Activated naive CD4-positive, alpha-beta T cell treated with anti-CD3 and anti-CD28 coated beads, Interleukin-2, amount 10 ng/mL, durations not matched to agents 7 days and 5 days (primary cell): Measurements from ENCODE around the gene FMN2.

Source experiments
- CTCF ChIA-PET: fragments of 350-600 bp; sonication (Branson Sonifier 250); formaldehyde crosslinking; loops from one replicate; lab custom pipeline; 2021; ENCODE audit warnings: antibody characterized with exemption; lab: Charles Lee
- DNase-seq: peaks from one replicate; pipeline ENCODE4 v3.0.0-alpha.2; 2020
- H3K27ac Mint-ChIP-seq: one replicate; pipeline ENCODE4 v1.8.0; 2021; ENCODE audit warnings: mild to moderate bottlenecking, moderate library complexity, mixed read lengths
- H3K27me3 Mint-ChIP-seq: one replicate; pipeline ENCODE4 v1.8.0; 2021; ENCODE audit warnings: mild to moderate bottlenecking, mixed read lengths
- H3K36me3 Mint-ChIP-seq: one replicate; pipeline ENCODE4 v1.8.0; 2021; ENCODE audit warnings: mixed read lengths
- H3K4me1 Mint-ChIP-seq: one replicate; pipeline ENCODE4 v1.8.0; 2021; ENCODE audit warnings: mixed read lengths
- H3K4me3 Mint-ChIP-seq: one replicate; pipeline ENCODE4 v1.8.0; 2021; ENCODE audit warnings: mild to moderate bottlenecking, moderate library complexity, mixed read lengths
- H3K9me3 Mint-ChIP-seq: one replicate; pipeline ENCODE4 v1.8.0; 2021; ENCODE audit warnings: mixed read lengths

Gene FMN2

GRCh38 chr1:240136402-240136801 is 44.7 kb downstream of the FMN2 start:
- CTCF ChIA-PET = no interaction called here
- H3K4me1 Mint-ChIP-seq = no peaks in the 10 kb centered on the region
- H3K9me3 Mint-ChIP-seq = no peaks in the 10 kb centered on the region
- H3K36me3 Mint-ChIP-seq = no peaks in the 10 kb centered on the region
- H3K4me3 Mint-ChIP-seq = no peak overlapping the region
- no peak overlapping the region for H3K27ac Mint-ChIP-seq
- no peaks in the 10 kb centered on the region for H3K27me3 Mint-ChIP-seq
- DNase-seq = no peak

- Mint-ChIP-seq H3K4me3 (no peak overlapping the region), H3K9me3 (no peaks in the 10 kb centered on the region), H3K4me1 (no peaks in the 10 kb centered on the region), H3K27ac (no peak overlapping the region), H3K36me3 (no peaks in the 10 kb centered on the region), H3K27me3 (no peaks in the 10 kb centered on the region)
- DNase-seq = no peak
- CTCF ChIA-PET = no interaction called here
Measured at GRCh38 chr1:240138867-240139266, 47.2 kb downstream of the FMN2 start.

GRCh38 chr1:240139511-240139910 is 47.8 kb downstream of the FMN2 start:
- H3K4me1 Mint-ChIP-seq = no peaks in the 10 kb centered on the region
- no peaks in the 10 kb centered on the region for H3K27me3 Mint-ChIP-seq
- CTCF ChIA-PET = interaction anchor here (0.5 to 1.1 kb wide), 2 partner anchors 18 to 1783 kb away, joined by 3 read pairs; no protein-coding TSS in a partner anchor
- H3K36me3 Mint-ChIP-seq = no peaks in the 10 kb centered on the region
- H3K9me3 Mint-ChIP-seq = no peaks in the 10 kb centered on the region
- DNase-seq = no peak
- no peak overlapping the region for H3K4me3 Mint-ChIP-seq
- no peak overlapping the region for H3K27ac Mint-ChIP-seq

- Mint-ChIP-seq H3K36me3 (no peaks in the 10 kb centered on the region), H3K9me3 (no peaks in the 10 kb centered on the region), H3K4me1 (no peaks in the 10 kb centered on the region), H3K27me3 (no peaks in the 10 kb centered on the region), H3K27ac (no peak overlapping the region), H3K4me3 (no peak overlapping the region)
- DNase-seq = no peak
- CTCF ChIA-PET = no interaction called here
Measured at GRCh38 chr1:240145120-240145519, 53.4 kb downstream of the FMN2 start.

DNA sequence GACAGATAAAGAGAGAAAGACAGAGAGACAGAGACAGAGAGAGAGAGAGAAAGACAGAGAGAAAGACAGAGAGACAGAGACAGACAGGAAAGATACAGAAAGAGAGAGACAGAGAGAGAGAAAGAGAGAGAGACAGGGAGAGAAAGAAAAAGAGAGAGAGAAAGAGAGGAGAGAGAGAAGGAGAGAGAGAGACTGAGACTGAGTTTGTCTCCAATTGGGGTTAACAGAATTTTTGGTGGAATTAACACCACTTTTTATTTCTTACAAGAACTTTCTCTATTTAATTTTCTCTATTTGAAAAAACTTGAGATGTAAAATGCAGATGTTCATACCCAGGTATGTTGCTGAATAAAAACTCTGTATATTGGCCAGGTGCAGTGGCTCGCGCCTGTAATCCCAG is 56.6 kb downstream of the FMN2 start:
- no peaks in the 10 kb centered on the region for H3K36me3 Mint-ChIP-seq
- CTCF ChIA-PET = no interaction called here
- H3K9me3 Mint-ChIP-seq = no peaks in the 10 kb centered on the region
- no peak for DNase-seq
- no peak overlapping the region for H3K27ac Mint-ChIP-seq
- H3K27me3 Mint-ChIP-seq = no peaks in the 10 kb centered on the region
- no peak overlapping the region for H3K4me3 Mint-ChIP-seq
- H3K4me1 Mint-ChIP-seq = no peaks in the 10 kb centered on the region

- H3K36me3 Mint-ChIP-seq = no peaks in the 10 kb centered on the region
- H3K4me1 Mint-ChIP-seq = no peaks in the 10 kb centered on the region
- no peaks in the 10 kb centered on the region for H3K27me3 Mint-ChIP-seq
- H3K27ac Mint-ChIP-seq = no peak overlapping the region
- DNase-seq = no peak
- H3K9me3 Mint-ChIP-seq = no peaks in the 10 kb centered on the region
- H3K4me3 Mint-ChIP-seq = no peak overlapping the region
- CTCF ChIA-PET = interaction anchor here (0.6 to 1.3 kb wide), 6 partner anchors 9 to 669 kb away, joined by 3 to 5 read pairs (median 3); no protein-coding TSS in a partner anchor
Measured at GRCh38 chr1:240149484-240150094, 57.9 kb downstream of the FMN2 start.

GRCh38 chr1:240151136-240151735 is 59.6 kb downstream of the FMN2 start:
- Mint-ChIP-seq H3K27me3 (no peaks in the 10 kb centered on the region), H3K4me3 (no peak overlapping the region), H3K4me1 (no peaks in the 10 kb centered on the region), H3K27ac (no peak overlapping the region), H3K36me3 (no peaks in the 10 kb centered on the region), H3K9me3 (no peaks in the 10 kb centered on the region)
- DNase-seq = no peak
- CTCF ChIA-PET = interaction anchor here (0.7 to 1.1 kb wide), 4 partner anchors 12 to 124 kb away, joined by 3 read pairs; no protein-coding TSS in a partner anchor

- H3K4me1 Mint-ChIP-seq = no peaks in the 10 kb centered on the region
- no peak overlapping the region for H3K4me3 Mint-ChIP-seq
- H3K36me3 Mint-ChIP-seq = no peaks in the 10 kb centered on the region
- H3K27me3 Mint-ChIP-seq = no peaks in the 10 kb centered on the region
- CTCF ChIA-PET = interaction anchor here (0.6 kb wide), 1 partner anchor 901 kb away, joined by 3 read pairs; no protein-coding TSS in a partner anchor
- no peaks in the 10 kb centered on the region for H3K9me3 Mint-ChIP-seq
- no peak overlapping the region for H3K27ac Mint-ChIP-seq
- no peak for DNase-seq
Measured at GRCh38 chr1:240152611-240153297, 61.1 kb downstream of the FMN2 start.

DNA sequence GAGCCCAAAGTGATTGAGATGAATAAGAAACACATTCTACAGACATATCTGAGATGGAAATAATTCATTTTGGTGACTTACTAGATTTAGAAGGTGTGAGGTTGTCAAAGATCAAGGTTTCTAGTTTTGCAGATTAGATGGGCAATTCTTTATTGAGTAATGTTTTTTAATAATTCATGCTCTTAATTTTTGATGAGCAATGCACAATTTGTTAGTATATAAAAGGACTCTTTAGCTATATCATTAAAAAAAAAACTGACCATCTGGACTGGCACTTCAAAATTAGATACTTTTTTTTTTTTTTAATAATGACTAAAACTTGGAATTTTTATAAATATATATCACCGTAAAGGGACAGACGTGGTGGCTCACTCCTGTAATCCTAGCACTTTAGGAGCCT is 63.9 kb downstream of the FMN2 start:
- no peaks in the 10 kb centered on the region for H3K4me1 Mint-ChIP-seq

DNA sequence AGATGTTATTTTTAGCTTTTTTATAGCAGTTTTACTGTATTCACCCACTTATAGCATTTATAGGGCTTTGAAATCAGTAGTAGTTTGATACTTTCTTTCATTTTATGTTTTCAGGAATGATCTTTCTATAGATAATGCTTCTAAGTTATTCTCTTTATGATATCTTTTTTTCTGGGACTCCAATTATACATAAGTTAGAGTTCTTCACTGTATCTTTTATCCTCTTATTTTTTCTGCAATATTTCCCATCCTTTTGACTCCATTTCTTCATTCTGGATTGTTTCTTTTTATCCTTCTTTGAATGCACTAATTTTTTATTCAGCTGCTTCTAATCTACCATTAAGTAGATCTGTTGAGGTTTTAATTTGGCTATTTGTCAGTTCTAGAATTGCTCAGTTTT is 73.1 kb downstream of the FMN2 start:
- Mint-ChIP-seq H3K36me3 (no peaks in the 10 kb centered on the region), H3K4me3 (no peak overlapping the region), H3K27ac (no peak overlapping the region), H3K4me1 (no peaks in the 10 kb centered on the region), H3K27me3 (no peaks in the 10 kb centered on the region), H3K9me3 (peaks cover 2% of the 10 kb centered on the region)
- DNase-seq = no peak
- CTCF ChIA-PET = no interaction called here

More for the DNA sequence above, 63.9 kb downstream of the FMN2 start:
- Mint-ChIP-seq H3K9me3 (no peaks in the 10 kb centered on the region), H3K27me3 (no peaks in the 10 kb centered on the region), H3K27ac (no peak overlapping the region), H3K4me3 (no peak overlapping the region), H3K36me3 (no peaks in the 10 kb centered on the region)
- no peak for DNase-seq
- CTCF ChIA-PET = no interaction called here

DNA sequence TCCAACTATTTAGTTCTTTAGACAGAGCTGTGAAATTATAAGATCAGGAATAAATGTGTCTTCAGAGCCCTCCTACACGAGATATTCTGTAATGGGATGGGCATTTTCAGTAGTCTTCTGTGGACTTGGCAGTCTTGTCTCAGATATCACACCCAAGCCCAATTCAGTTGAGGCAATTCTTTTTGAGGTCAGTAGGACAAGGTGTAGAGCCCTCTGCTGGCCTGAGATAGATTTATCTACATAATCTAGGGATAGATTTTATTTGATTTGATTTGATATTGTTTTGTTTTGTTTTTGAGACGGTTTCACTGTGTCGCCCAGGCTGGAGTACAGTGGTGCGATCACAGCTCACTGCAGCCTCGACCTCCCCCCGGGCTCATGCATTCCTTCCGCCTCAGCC is 77.5 kb downstream of the FMN2 start:
- Mint-ChIP-seq H3K36me3 (no peaks in the 10 kb centered on the region), H3K27ac (no peak overlapping the region), H3K9me3 (peaks cover 3% of the 10 kb centered on the region), H3K27me3 (no peaks in the 10 kb centered on the region), H3K4me1 (no peaks in the 10 kb centered on the region), H3K4me3 (no peak overlapping the region)
- DNase-seq = no peak
- CTCF ChIA-PET = no interaction called here

DNA sequence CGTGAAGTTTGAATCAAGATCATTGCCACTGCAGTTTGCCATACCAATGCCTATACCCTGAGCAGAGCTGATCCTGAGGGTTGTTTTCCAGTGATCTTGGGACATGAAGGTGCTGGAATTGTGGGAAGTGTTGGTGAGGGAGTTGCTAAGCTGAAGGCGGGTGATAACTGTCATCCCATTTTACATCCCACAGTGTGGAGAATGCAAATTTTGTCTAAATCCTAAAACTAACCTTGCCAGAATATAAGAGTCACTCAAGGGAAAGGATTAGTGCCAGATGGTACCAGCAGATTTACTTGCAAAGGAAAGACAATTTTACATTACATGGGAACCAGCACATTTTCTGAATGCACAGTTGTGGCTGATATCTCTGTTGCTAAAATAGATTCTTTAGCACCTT is 78.6 kb downstream of the FMN2 start:
- no peaks in the 10 kb centered on the region for H3K36me3 Mint-ChIP-seq
- no peak overlapping the region for H3K27ac Mint-ChIP-seq
- no peaks in the 10 kb centered on the region for H3K4me1 Mint-ChIP-seq
- CTCF ChIA-PET = no interaction called here
- DNase-seq = no peak
- no peaks in the 10 kb centered on the region for H3K27me3 Mint-ChIP-seq
- no peak overlapping the region for H3K4me3 Mint-ChIP-seq
- H3K9me3 Mint-ChIP-seq = peaks cover 2% of the 10 kb centered on the region

GRCh38 chr1:240170806-240171205 is 79.1 kb downstream of the FMN2 start:
- Mint-ChIP-seq H3K9me3 (peaks cover 2% of the 10 kb centered on the region), H3K4me3 (no peak overlapping the region), H3K27ac (no peak overlapping the region), H3K36me3 (no peaks in the 10 kb centered on the region), H3K4me1 (no peaks in the 10 kb centered on the region), H3K27me3 (no peaks in the 10 kb centered on the region)
- CTCF ChIA-PET = no interaction called here
- DNase-seq = no peak

DNA sequence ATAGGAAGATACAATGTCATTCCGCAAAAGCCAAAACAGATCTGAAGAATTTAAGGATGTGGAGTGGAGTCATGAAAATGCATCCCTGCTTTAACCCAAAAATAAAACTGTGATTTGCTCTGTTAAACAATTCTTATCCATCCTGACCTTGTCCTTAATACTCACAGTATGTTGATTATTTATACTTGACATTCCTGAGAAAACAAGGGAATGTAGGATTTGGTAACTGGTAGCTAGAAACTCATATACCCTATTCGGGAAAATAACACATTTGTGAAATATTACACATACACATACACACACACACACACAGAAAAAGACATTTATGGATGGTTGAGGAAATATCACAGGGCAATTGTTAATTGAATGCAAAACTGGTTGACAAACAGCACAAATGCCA is 80.2 kb downstream of the FMN2 start:
- DNase-seq = no peak
- no peaks in the 10 kb centered on the region for H3K36me3 Mint-ChIP-seq
- no peaks in the 10 kb centered on the region for H3K4me1 Mint-ChIP-seq
- H3K4me3 Mint-ChIP-seq = no peak overlapping the region
- H3K27me3 Mint-ChIP-seq = no peaks in the 10 kb centered on the region
- peaks cover 2% of the 10 kb centered on the region for H3K9me3 Mint-ChIP-seq
- CTCF ChIA-PET = no interaction called here
- no peak overlapping the region for H3K27ac Mint-ChIP-seq

- Mint-ChIP-seq H3K4me3 (no peak overlapping the region), H3K9me3 (peaks cover 2% of the 10 kb centered on the region), H3K4me1 (no peaks in the 10 kb centered on the region), H3K27me3 (no peaks in the 10 kb centered on the region), H3K36me3 (no peaks in the 10 kb centered on the region), H3K27ac (no peak overlapping the region)
- no peak for DNase-seq
- CTCF ChIA-PET = interaction anchor here (1.6 kb wide), 1 partner anchor 15 kb away, joined by 5 read pairs; no protein-coding TSS in a partner anchor
Measured at GRCh38 chr1:240173836-240174235, 82.2 kb downstream of the FMN2 start.
